IMR-90 (cell line): ENCODE data around the gene UPK1A. TPM values are rescaled to one million over a fixed set of nuclear protein-coding genes. Genes with fewer than 3 reads are reported as not detected.

Source experiments
- ATAC-seq: fragments of 200-7000 bp; cut with Tn5 transposase; 2 replicates; pipeline ENCODE4 v1.9.1; 2020; ENCODE audit warnings: low read depth, mild to moderate bottlenecking, moderate library complexity
- BruUV-seq: library from RNA; stranded (reverse); fragments of 400-500 nt; replicated peaks from 2 replicates; lab custom pipeline; 2021; lab: Mats Ljungman, UMichigan
- CTCF ChIA-PET: fragments of 300-600 bp; formaldehyde crosslinking; extraction: SDS; loops from one replicate; lab custom pipeline; 2021; ENCODE audit warnings: antibody characterized with exemption; lab: Yijun Ruan, JAX
- POLR2A ChIA-PET: fragments of 300-600 bp; sonication (Branson Sonifier 250); formaldehyde crosslinking; loops from one replicate; lab custom pipeline; 2022; ENCODE audit warnings: antibody characterized with exemption; ENCODE audit not compliant: unreplicated experiment; lab: Charles Lee
- DNase-seq: peaks from one replicate; pipeline ENCODE4 v3.0.0; 2013
- H2AFZ ChIP-seq: replicated peaks from 2 replicates; pipeline ENCODE3; 2013; ENCODE audit warnings: low read length, mild to moderate bottlenecking; ENCODE audit not compliant: poor library complexity
- H2AK5ac ChIP-seq: 2 replicates; pipeline ENCODE4 v1.6.1; 2013; ENCODE audit warnings: low read depth, low read length, inconsistent platforms
- H2AK9ac ChIP-seq: replicated peaks from 2 replicates; pipeline ENCODE3; 2013; ENCODE audit warnings: mild to moderate bottlenecking, low read depth, low read length, moderate library complexity; ENCODE audit not compliant: poor library complexity
- H2BK120ac ChIP-seq: 2 replicates; pipeline ENCODE4 v1.6.1; 2013; ENCODE audit warnings: low read depth, low read length, inconsistent platforms
- H2BK15ac ChIP-seq: 3 replicates; pipeline ENCODE4 v1.6.1; 2013; ENCODE audit warnings: low read depth, low read length, inconsistent platforms
- H2BK20ac ChIP-seq: 2 replicates; pipeline ENCODE4 v1.6.1; 2013; ENCODE audit warnings: low read depth, mild to moderate bottlenecking, inconsistent platforms, low read length, moderate library complexity
- H2BK5ac ChIP-seq: 2 replicates; pipeline ENCODE4 v1.6.1; 2013; ENCODE audit warnings: mild to moderate bottlenecking, low read depth, low read length, inconsistent platforms; ENCODE audit not compliant: poor library complexity, severe bottlenecking
- H3K14ac ChIP-seq: replicated peaks from 2 replicates; pipeline ENCODE4 v1.6.1; 2013; ENCODE audit warnings: low read depth, low read length, inconsistent platforms
- H3K18ac ChIP-seq: 2 replicates; pipeline ENCODE4 v1.6.1; 2013; ENCODE audit warnings: low read depth, low read length, control low read depth
- H3K23ac ChIP-seq: 2 replicates; pipeline ENCODE4 v1.6.1; 2013; ENCODE audit warnings: low read depth, low read length, inconsistent platforms
- H3K27ac ChIP-seq: 2 replicates; pipeline ENCODE4 v1.5.1; 2013; ENCODE audit warnings: mild to moderate bottlenecking, control low read depth, low read length; ENCODE audit not compliant: insufficient read depth
- H3K27me3 ChIP-seq: 2 replicates; pipeline ENCODE4 v1.6.1; 2013; ENCODE audit warnings: low read length; ENCODE audit not compliant: control insufficient read depth, insufficient read depth
- H3K36me3 ChIP-seq: 2 replicates; pipeline ENCODE4 v1.6.1; 2013; ENCODE audit warnings: low read length, mixed read lengths; ENCODE audit not compliant: control insufficient read depth, insufficient read depth
- H3K4ac ChIP-seq: 2 replicates; pipeline ENCODE4 v1.6.1; 2013; ENCODE audit warnings: low read depth, low read length, inconsistent platforms
- H3K4me1 ChIP-seq: 2 replicates; pipeline ENCODE4 v1.6.1; 2013; ENCODE audit warnings: low read length, mixed read lengths; ENCODE audit not compliant: control insufficient read depth, insufficient read depth
- H3K4me2 ChIP-seq: 2 replicates; pipeline ENCODE4 v1.6.1; 2013; ENCODE audit warnings: low read depth, mild to moderate bottlenecking, control low read depth, low read length, moderate library complexity
- H3K4me3 ChIP-seq: 2 replicates; pipeline ENCODE4 v1.5.1; 2013; ENCODE audit warnings: low read depth, mild to moderate bottlenecking, control low read depth, low read length, moderate library complexity; ENCODE audit not compliant: insufficient read depth
- H3K56ac ChIP-seq: 2 replicates; pipeline ENCODE4 v1.6.1; 2013; ENCODE audit warnings: low read length, inconsistent platforms; ENCODE audit not compliant: insufficient read depth; ENCODE audit errors: extremely low read depth
- H3K79me1 ChIP-seq, 2 experiments: 2 replicates each; pipeline ENCODE4 v1.6.1; 2013; ENCODE audit warnings: low read length in 2 of 2, inconsistent platforms in 1 of 2, low read depth in 1 of 2
- H3K9ac ChIP-seq: 2 replicates; pipeline ENCODE4 v1.6.1; 2013; ENCODE audit warnings: low read depth, low read length, control low read depth
- H3K9me1 ChIP-seq: 2 replicates; pipeline ENCODE4 v1.6.1; 2013; ENCODE audit warnings: low read length, inconsistent platforms; ENCODE audit not compliant: insufficient read depth
- H3K9me3 ChIP-seq: 2 replicates; pipeline ENCODE4 v1.6.1; 2013; ENCODE audit warnings: low read length; ENCODE audit not compliant: control insufficient read depth, insufficient read depth
- H4K20me1 ChIP-seq: 2 replicates; pipeline ENCODE4 v1.6.1; 2013; ENCODE audit warnings: low read length, inconsistent platforms; ENCODE audit not compliant: insufficient read depth
- H4K5ac ChIP-seq: 2 replicates; pipeline ENCODE4 v1.6.1; 2013; ENCODE audit warnings: mild to moderate bottlenecking, low read depth, low read length, control low read depth
- H4K8ac ChIP-seq, 2 experiments: 2 replicates each; pipeline ENCODE4 v1.6.1; 2013; ENCODE audit warnings: low read depth in 2 of 2, low read length in 2 of 2, control low read depth in 1 of 2, inconsistent platforms in 1 of 2
- H4K91ac ChIP-seq: 2 replicates; pipeline ENCODE4 v1.6.1; 2013; ENCODE audit warnings: low read depth, low read length, inconsistent platforms; ENCODE audit not compliant: insufficient read depth
- CEBPB ChIP-seq: IDR thresholded peaks from 2 replicates; pipeline ENCODE4 v1.6.1; 2012; ENCODE audit warnings: low read depth, low read length, improper control_type of control experiment
- MAFK ChIP-seq: IDR thresholded peaks from 2 replicates; pipeline ENCODE4 v1.6.1; 2012; ENCODE audit warnings: low read depth, low read length, improper control_type of control experiment
- WGBS, 2 experiments: methylation state at CpG; one replicate each; pipeline versions ENCODE4 v1.1.5 to v1.1.7; 2013; ENCODE audit warnings: missing lambda C conversion rate in 2 of 2; ENCODE audit not compliant: insufficient read length in 1 of 2; ENCODE audit errors: extremely low coverage in 2 of 2; 5-methylcytosine and 5-hydroxymethylcytosine counted together
- dilution Hi-C: fragments of 300-500 bp; cut with HindIII; formaldehyde crosslinking; loops from one replicate; pipeline ENCODE4 v1.14.3; 2018; ENCODE audit warnings: low sequenced_read_pairs; ENCODE audit not compliant: unreplicated experiment
- in situ Hi-C: fragments of 300-500 bp; cut with MboI; formaldehyde crosslinking; loops from 3 replicates; pipeline ENCODE4 v1.14.3; 2019; ENCODE audit warnings: low sequenced_read_pairs, inconsistent platforms, mixed read lengths
- intact Hi-C: fragments of 100-400 bp; cut with micrococcal nuclease; formaldehyde crosslinking; loops from 2 replicates; pipeline ENCODE4 v1.10.0; 2022
- polyA plus RNA-seq, 3 experiments: library from polyadenylated mRNA; depleted of rRNA; stranded (reverse); fragments of >200 nt; gene quantifications; 2 replicates each; pipeline ENCODE4 v1.2.3, GENCODE V29; 2012; ENCODE audit warnings: low replicate concordance in 1 of 3
- total RNA-seq: library from RNA; depleted of rRNA; stranded (reverse); fragments of >200 nt; gene quantifications from 2 replicates; pipeline ENCODE4 v1.2.3, GENCODE V29; 2012

The UPK1A gene
- total and polyA plus RNA-seq, 2 of the 4 experiments (the other 2 are of a cell fraction), result 0.21 TPM; not detected in 1

GRCh38 chr19:35620001-35620400 lies 46.3 kb upstream of the UPK1A start:
- WGBS, 2 experiments, result 97% methylated on average over 7 of the region's 17 CpGs; no CpG with 5 or more reads in 1 of the 2 experiments
- no peak overlapping the region for H3K27ac ChIP-seq
- CTCF ChIA-PET, result no interaction called here

More at GRCh38 chr19:35620001-35620400, 46.3 kb upstream of the UPK1A start:
- H2AFZ ChIP-seq, result no peak overlapping the region
- no peak overlapping the region for H2BK15ac ChIP-seq
- no peak overlapping the region for H3K56ac ChIP-seq
- H3K36me3 ChIP-seq, result peaks cover 7% of the 10 kb centered on the region; the same call in 1 of the 2 replicates
- H3K4me2 ChIP-seq, result no peak overlapping the region
- BruUV-seq, result no TSS peak
- no peak overlapping the region for H4K5ac ChIP-seq
- no peaks in the 10 kb centered on the region for H3K9me3 ChIP-seq
- no peaks in the 10 kb centered on the region for H4K20me1 ChIP-seq
- H2BK20ac ChIP-seq, result no peak overlapping the region
- dilution Hi-C loops (no loop called here), intact Hi-C loops (no loop called here), in situ Hi-C loops (no loop called here)
- no peak overlapping the region for H3K4ac ChIP-seq
- no peak overlapping the region for H3K9ac ChIP-seq
- ATAC-seq, result no peak
- H4K91ac ChIP-seq, result no peak overlapping the region
- no peak overlapping the region for H3K4me3 ChIP-seq
- H3K27me3 ChIP-seq, result no peaks in the 10 kb centered on the region
- POLR2A ChIA-PET, result no interaction called here
- H2BK120ac ChIP-seq, result no peak overlapping the region
- H2AK9ac ChIP-seq, result peak overlapping the region; percentile 42
- H3K79me1 ChIP-seq, result no peaks in the 10 kb centered on the region
- no peak overlapping the region for H2BK5ac ChIP-seq
- H3K18ac ChIP-seq, result no peak overlapping the region
- H3K23ac ChIP-seq, result no peak overlapping the region
- no peaks in the 10 kb centered on the region for H3K4me1 ChIP-seq
- no peak for TF ChIP-seq MAFK
- TF ChIP-seq CEBPB, result no peak
- no peak overlapping the region for H2AK5ac ChIP-seq
- no peak overlapping the region for H4K8ac ChIP-seq
- no peaks in the 10 kb centered on the region for H3K9me1 ChIP-seq
- H3K14ac ChIP-seq, result no peak overlapping the region
- DNase-seq, result no peak
